Raji (cell line): Measurements from ENCODE around the gene NFKB2.

Experiments
- POLR2A ChIP-seq: IDR thresholded peaks from 2 replicates; pipeline ENCODE4 v1.6.1; 2011; ENCODE audit warnings: low read depth, low read length, control low read depth; ENCODE audit not compliant: insufficient read depth

NFKB2 gene

DNA sequence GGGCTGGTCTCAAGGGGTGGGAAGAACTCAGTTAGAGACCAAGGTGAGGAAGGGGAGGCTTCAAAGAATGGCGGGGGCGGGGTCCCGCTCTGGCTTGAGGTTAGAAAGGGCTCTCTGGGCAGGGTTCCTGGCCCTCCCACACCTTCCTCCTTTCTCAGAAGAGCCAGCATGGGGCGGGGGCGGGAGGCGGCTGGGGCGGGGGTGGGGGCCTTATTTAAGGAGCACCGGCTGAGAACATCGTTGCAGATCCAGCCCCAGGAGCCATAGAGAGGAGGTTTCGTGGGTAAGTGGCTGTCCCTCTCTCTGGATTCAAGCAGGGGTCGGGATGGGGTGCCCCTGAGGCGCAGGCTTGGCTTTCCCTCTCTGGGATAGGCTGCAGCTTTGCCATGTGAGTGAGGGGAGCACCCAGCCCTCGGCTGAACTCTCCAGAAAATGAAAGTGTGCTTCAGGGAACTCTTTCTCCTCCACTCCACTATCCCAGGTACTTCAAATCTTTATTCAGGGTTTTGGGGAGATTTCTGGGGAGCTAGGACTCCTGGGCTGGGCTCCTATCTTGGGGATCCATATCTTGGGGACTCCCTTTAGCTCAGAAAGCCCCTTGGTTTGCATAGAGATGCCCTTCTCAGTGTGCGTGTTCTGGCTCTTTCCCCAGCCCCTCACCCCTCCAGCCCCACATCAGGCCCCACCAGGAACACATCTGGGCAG is 40.2 kb downstream of the NFKB2 start:
- TF ChIP-seq POLR2A, result 0 out of 2 replicates have a peak, but pooled peaks have one; percentile 13

DNA sequence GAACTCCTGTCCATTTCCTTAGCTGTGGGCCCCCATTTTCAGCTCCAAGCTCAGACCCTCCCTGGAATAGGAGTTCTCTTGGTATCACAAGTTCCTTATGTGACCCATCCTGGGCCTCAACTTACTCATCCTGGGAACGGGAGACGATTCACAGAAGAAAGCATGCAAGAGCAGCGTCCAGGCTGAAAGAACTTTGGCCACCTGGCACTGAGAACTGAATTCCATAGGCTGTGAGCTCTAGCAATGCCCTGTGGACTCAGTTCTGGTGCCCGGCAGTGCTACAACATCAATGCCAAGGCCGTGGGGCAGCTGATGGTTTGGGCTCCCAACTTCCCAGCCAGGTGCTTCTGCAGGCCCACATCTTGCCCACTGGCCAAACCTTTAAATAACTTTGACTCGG is 40.8 kb downstream of the NFKB2 start:
- no peak for TF ChIP-seq POLR2A

DNA sequence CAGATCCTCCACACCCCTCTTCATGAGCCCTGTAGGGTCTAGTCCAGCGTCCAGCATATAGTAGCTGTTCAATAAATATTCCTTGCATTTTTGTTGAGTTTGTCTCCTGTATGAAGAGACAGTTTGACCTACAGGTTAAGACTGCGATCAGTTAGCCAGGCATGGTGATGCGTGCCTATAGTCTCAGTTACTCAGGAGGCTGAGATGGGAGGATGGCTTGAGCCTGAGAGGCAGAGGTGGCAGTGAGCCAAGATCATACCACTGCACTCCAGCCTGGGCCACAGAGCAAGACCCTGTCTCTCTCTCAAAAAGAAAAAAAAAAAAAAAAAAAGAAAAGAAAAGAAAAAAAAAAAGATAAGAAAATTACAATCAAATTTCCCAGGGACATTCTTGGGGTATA is 42.0 kb downstream of the NFKB2 start:
- TF ChIP-seq POLR2A, result no peak

DNA sequence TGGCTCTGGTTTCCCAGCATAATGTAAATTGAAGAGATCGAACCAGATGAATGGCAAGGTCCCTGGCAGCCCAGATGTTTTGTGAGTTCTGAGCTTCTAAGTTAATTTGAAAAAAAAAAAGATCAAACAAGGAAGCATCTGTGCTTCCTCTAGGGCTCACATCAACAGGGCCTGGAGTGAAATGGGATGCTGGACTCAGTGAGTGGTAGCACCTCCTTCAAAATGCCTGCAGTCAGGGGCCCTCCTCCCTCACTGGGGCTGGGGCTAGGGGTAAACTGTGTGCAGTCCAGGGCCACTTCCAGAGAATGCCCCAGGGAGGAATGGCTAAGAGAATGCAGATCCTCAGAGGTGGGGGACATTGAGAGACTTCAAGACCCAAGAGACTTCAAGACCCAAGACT is 42.9 kb downstream of the NFKB2 start:
- no peak for TF ChIP-seq POLR2A

DNA sequence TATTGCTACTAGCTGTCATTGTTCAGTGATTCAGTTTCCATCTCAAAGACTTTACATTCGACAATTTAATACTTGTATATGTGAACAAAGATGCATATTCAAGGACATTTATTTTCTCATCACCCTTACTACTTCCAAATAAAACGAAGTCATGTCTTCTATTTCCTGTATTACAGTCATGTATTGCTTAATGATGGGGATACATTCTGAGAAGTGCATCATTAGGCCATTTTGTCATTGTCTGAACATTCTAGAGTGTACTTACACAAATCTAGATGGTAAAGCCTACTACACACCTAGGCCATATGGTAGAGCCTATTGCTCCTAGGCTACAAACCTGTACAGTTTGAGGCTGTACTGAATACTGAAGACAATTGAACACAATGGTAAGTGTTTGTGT is 49.3 kb downstream of the NFKB2 start:
- no peak for TF ChIP-seq POLR2A

DNA sequence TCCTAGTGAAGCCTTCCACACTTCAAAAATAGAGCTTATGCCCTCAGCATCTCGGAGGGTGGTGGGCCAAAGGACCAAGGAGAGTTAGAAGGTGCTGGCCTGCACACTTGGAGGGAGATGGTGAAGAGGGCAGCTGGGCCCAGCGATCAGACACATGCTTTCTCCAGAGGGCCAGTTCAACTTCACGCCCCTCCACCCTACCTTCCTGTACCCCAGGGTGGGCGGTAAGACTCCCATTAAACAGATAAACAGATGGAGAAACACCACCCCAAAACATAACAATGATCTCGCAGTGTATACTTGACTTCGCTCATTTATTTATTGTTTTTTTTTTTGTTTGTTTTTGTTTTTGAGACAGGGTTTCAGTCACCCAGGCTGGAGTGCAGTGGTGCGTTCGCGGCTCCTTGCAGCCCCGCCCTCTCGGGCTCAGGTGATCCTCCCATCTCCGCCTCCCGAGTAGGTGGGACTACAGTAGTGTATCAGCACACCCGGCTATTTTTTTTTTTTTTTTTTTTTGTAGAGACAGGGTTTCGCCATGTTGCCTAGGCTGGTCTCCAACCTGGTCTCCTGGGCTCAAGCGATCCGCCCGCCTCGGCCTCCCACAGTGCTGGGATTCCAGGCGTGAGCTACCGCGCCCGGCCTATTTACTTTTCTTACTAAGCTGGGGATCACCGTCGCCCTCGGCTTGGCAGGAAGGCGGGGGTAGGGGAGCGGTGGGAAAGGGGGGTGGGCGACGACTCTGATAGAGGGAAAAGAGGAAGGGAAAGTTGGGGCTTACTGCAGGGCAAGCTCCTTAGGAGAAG is 54.0 kb downstream of the NFKB2 start:
- no peak for TF ChIP-seq POLR2A

DNA sequence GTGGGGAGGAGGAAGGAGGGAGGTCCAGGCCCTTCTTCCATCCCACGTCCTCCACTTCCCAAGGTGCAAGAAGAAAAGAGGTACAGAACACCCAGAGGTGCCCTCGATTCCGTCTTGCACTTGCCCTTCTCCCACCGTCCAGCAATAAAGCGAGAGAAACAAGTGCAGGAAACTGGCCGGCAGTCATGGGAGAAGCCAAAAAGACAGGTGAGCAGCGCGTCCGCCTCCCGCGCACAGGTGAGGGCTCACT is 54.5 kb downstream of the NFKB2 start:
- TF ChIP-seq POLR2A, result peak; percentile 94

DNA sequence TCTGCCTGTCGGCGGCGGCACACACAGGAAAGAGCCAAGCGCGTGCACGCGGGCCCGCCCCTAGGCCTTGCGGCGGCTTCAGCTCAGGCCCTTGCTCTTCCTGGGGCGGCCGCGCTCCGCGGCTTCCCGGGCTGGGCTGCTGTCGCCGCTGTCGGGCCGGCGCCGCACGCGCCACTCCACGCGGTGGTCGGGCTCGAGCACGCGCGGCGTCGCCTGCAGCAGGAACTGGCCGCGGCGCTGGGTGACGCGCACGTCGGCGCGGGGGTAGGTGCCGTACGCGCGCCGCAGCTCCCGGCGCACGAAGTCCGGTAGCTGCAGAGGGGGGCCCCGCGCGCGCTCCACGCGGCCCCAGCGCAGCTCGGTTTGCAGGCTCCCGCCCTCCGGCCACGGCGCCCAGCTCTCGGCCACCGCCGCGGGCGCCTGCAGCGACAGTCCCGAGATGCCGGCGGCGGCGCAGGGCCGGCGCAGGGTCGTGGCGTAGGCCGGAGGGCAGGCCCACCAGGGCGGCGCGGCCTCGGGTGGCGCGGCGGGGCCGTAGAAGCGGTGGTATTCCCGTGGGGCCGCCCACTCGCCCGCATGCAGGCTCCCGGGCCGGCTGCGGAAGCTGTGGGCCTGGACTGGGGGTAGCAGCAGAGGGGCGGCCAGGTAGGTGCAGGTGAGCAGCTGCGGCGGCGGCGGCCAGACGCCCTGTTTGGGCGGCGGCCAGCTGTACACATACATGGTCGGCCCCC is 55.0 kb downstream of the NFKB2 start:
- peak; percentile 80 for TF ChIP-seq POLR2A

DNA sequence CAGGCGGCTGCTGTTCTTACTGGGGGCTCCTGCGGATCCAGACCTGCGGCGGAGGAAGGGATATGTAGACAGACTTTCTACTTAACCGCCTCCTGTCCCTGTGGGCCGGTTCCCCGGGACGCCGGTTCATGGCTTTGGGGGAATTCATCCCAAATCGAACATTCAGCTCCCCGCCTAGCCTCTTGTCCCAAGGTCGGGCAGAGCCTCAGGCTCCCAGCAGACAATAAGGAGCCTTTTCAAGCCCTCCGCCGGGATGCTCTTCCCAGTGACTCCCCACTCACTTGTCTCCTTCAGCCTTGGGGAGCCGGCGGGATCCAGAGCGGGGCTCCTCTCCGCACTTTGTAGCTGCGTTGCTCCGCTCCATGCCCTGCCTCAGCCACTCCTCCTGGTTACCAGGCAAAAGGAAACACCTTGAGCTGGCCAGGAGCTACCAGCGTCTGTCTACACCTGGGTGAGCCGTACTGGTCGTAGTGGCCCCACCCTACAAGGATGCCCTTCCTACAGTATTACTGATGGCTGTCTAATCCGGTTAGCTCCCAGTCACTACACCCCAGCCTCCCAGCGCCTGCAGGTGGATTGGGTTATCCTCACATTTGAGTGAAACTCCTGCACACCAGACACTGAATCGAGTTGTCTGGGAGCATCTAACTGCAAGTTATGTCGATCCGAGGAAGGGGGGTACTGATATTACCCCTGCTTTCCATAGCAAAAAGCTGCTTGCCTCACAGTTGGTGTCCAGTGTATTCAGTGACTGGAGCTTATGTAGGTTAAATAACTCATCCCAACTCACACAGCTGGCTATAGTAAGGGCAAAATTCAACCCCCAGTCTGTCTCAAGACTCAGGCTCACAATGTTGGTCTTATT is 55.8 kb downstream of the NFKB2 start, which contains the start of gene C10orf95:
Gene C10orf95 (minus strand): TSS at position 439 of the 865 bp plus-strand sequence. CDS start 450 bp downstream, outside the sequence.
- peak; percentile 44; the same call in 1 of the 2 replicates for TF ChIP-seq POLR2A
